BLaER1 treated with 17β-estradiol and CSF1 and Interleukin-3, amounts not matched to agents 10 nM and 100 nM (cell line): Measurements from ENCODE around the gene THEM4.

Source experiments
- H3K27ac ChIP-seq, 11 experiments: shearing (Covaris generic); formaldehyde crosslinking; 2 replicates each; pipeline ENCODE4 v1.8.1; 2022
- H3K27me3 ChIP-seq, 11 experiments: shearing (Covaris generic); formaldehyde crosslinking; 2 replicates each; pipeline ENCODE4 v1.8.1; 2022
- H3K36me3 ChIP-seq, 11 experiments: shearing (Covaris generic); formaldehyde crosslinking; 2 replicates each; pipeline ENCODE4 v1.8.1; 2022
- H3K4me1 ChIP-seq, 10 experiments: shearing (Covaris generic); formaldehyde crosslinking; 2 replicates each; pipeline ENCODE4 v1.8.1; 2022
- H3K4me2 ChIP-seq, 11 experiments: shearing (Covaris generic); formaldehyde crosslinking; 2 replicates each; pipeline ENCODE4 v1.8.1; 2022
- H3K4me3 ChIP-seq, 10 experiments: shearing (Covaris generic); formaldehyde crosslinking; 2 replicates each; pipeline ENCODE4 v1.8.1; 2022
- H3K9ac ChIP-seq, 11 experiments: shearing (Covaris generic); formaldehyde crosslinking; 2 replicates each; pipeline ENCODE4 v1.8.1; 2022
- H3K9me3 ChIP-seq, 11 experiments: shearing (Covaris generic); formaldehyde crosslinking; replicated peaks in 1 of 11; 2 replicates each; pipeline ENCODE4 v1.8.1; 2022
- H4K20me1 ChIP-seq, 11 experiments: shearing (Covaris generic); formaldehyde crosslinking; 2 replicates each; pipeline ENCODE4 v1.8.1; 2022
- Cebpa-rat ChIP-seq, 11 experiments: shearing (Covaris generic); IDR thresholded peaks; 2 replicates each; pipeline ENCODE4 v1.8.1; 2022

Gene THEM4

GRCh38 chr1:151909167-151910149 is at the start of gene THEM4:
Gene THEM4 (minus strand): TSS chr1:151909511. CDS start chr1:151909458, 53 bp downstream.
- no peaks in the 10 kb centered on the region for H4K20me1 ChIP-seq
- H3K4me3 ChIP-seq = no peak within 1 kb of the TSS; a peak in 1 of 20 replicates
- TF ChIP-seq Cebpa-rat (IDR thresholded peaks at IDR 0.05) = no peak
- H3K36me3 ChIP-seq = 0 out of 22 replicates have a peak, but pooled peaks cover 0 to 12% (median 0%) of the 10 kb centered on the region in 11 experiments
- peaks cover 71 to 88% (median 87%) of the 10 kb centered on the region in 11 experiments for H3K9me3 ChIP-seq
- no peak within 1 kb of the TSS for H3K9ac ChIP-seq
- no peak within 1 kb of the TSS for H3K27ac ChIP-seq
- no peak within 1 kb of the TSS for H3K4me2 ChIP-seq
- no peaks in the 10 kb centered on the region for H3K27me3 ChIP-seq
- H3K4me1 ChIP-seq = no peaks in the 10 kb centered on the region

GRCh38 chr1:151958959-151959358 is 49.6 kb upstream of the THEM4 start:
- H3K4me2 ChIP-seq = no peak overlapping the region
- no peaks in the 10 kb centered on the region for H3K4me1 ChIP-seq
- no peak overlapping the region for H3K4me3 ChIP-seq
- no peaks in the 10 kb centered on the region for H3K27me3 ChIP-seq
- H3K9ac ChIP-seq = no peak overlapping the region
- no peak overlapping the region for H3K27ac ChIP-seq
- H3K36me3 ChIP-seq = no peaks in the 10 kb centered on the region
- H4K20me1 ChIP-seq = no peaks in the 10 kb centered on the region
- no peaks in the 10 kb centered on the region for H3K9me3 ChIP-seq
- TF ChIP-seq Cebpa-rat (IDR thresholded peaks at IDR 0.05) = no peak

- no peaks in the 10 kb centered on the region for H3K9me3 ChIP-seq
- 0 out of 20 replicates have a peak, but pooled peaks cover 0 to 9% (median 0%) of the 10 kb centered on the region in 10 experiments for H3K4me1 ChIP-seq
- H3K27me3 ChIP-seq = no peaks in the 10 kb centered on the region
- no peak for TF ChIP-seq Cebpa-rat (IDR thresholded peaks at IDR 0.05)
- H4K20me1 ChIP-seq = no peaks in the 10 kb centered on the region
- H3K36me3 ChIP-seq = no peaks in the 10 kb centered on the region
- H3K27ac ChIP-seq = no peak overlapping the region
- no peak overlapping the region for H3K4me3 ChIP-seq
- no peak overlapping the region for H3K4me2 ChIP-seq
- no peak overlapping the region for H3K9ac ChIP-seq
Observed at GRCh38 chr1:151956957-151957497, 47.7 kb upstream of the THEM4 start.

- H3K27ac ChIP-seq = no peak overlapping the region
- no peaks in the 10 kb centered on the region for H3K27me3 ChIP-seq
- no peaks in the 10 kb centered on the region for H3K9me3 ChIP-seq
- H3K9ac ChIP-seq = no peak overlapping the region
- H3K4me3 ChIP-seq = no peak overlapping the region
- no peaks in the 10 kb centered on the region for H4K20me1 ChIP-seq
- no peak for TF ChIP-seq Cebpa-rat (IDR thresholded peaks at IDR 0.05)
- H3K4me1 ChIP-seq = peaks cover 0 to 11% (median 7%) of the 10 kb centered on the region in 10 experiments; a peak in 9 of 20 replicates
- H3K4me2 ChIP-seq = 0 out of 22 replicates have a peak overlapping the region, but pooled peaks of 1 of the 11 experiments have one; percentile 2
- no peaks in the 10 kb centered on the region for H3K36me3 ChIP-seq
Observed at GRCh38 chr1:151953409-151954094, 44.2 kb upstream of the THEM4 start.

- H3K4me3 ChIP-seq = no peak overlapping the region
- no peaks in the 10 kb centered on the region for H3K27me3 ChIP-seq
- no peaks in the 10 kb centered on the region for H3K36me3 ChIP-seq
- no peaks in the 10 kb centered on the region for H4K20me1 ChIP-seq
- TF ChIP-seq Cebpa-rat (IDR thresholded peaks at IDR 0.05) = no peak
- no peak overlapping the region for H3K27ac ChIP-seq
- no peak overlapping the region for H3K9ac ChIP-seq
- no peaks in the 10 kb centered on the region for H3K9me3 ChIP-seq
- 0 out of 22 replicates have a peak overlapping the region, but pooled peaks of 1 of the 11 experiments have one; percentile 2 for H3K4me2 ChIP-seq
- H3K4me1 ChIP-seq = peaks cover 0 to 11% (median 7%) of the 10 kb centered on the region in 10 experiments; a peak in 9 of 20 replicates
Observed at GRCh38 chr1:151952811-151953210, 43.5 kb upstream of the THEM4 start.

GRCh38 chr1:151949371-151950193 is 40.3 kb upstream of the THEM4 start:
- H3K4me1 ChIP-seq = peaks cover 0 to 37% (median 30%) of the 10 kb centered on the region in 10 experiments; a peak in 17 of 20 replicates

GRCh38 chr1:151948506-151948905 is 39.2 kb upstream of the THEM4 start:
- Histone ChIP-seq H3K9ac (no peak overlapping the region), H3K27ac (peak overlapping the region in 1 of 11 experiments; percentile 22; a peak in 1 of 22 replicates), H3K9me3 (no peaks in the 10 kb centered on the region), H3K27me3 (no peaks in the 10 kb centered on the region), H3K4me3 (no peak overlapping the region), H4K20me1 (no peaks in the 10 kb centered on the region), H3K4me2 (peak overlapping the region in 3 of 11 experiments; percentile 38 to 59 (median 50); a peak in 3 of 22 replicates), H3K36me3 (no peaks in the 10 kb centered on the region), H3K4me1 (peaks cover 0 to 48% (median 33%) of the 10 kb centered on the region in 10 experiments; a peak in 17 of 20 replicates)
- no peak for TF ChIP-seq Cebpa-rat (IDR thresholded peaks at IDR 0.05)

More at GRCh38 chr1:151949371-151950193, 40.3 kb upstream of the THEM4 start:
- Histone ChIP-seq H3K4me3 (no peak overlapping the region), H3K9me3 (no peaks in the 10 kb centered on the region), H3K27me3 (no peaks in the 10 kb centered on the region), H3K9ac (no peak overlapping the region), H3K4me2 (peak overlapping the region in 5 of 11 experiments; percentile 22 to 59 (median 38); a peak in 9 of 22 replicates), H3K27ac (peak overlapping the region in 3 of 11 experiments; percentile 11 to 38 (median 22); a peak in 3 of 22 replicates), H3K36me3 (no peaks in the 10 kb centered on the region), H4K20me1 (no peaks in the 10 kb centered on the region)
- no peak for TF ChIP-seq Cebpa-rat (IDR thresholded peaks at IDR 0.05)

- Histone ChIP-seq H3K36me3 (no peaks in the 10 kb centered on the region), H3K27me3 (no peaks in the 10 kb centered on the region), H3K9me3 (no peaks in the 10 kb centered on the region), H3K4me2 (peak overlapping the region in 5 of 11 experiments; percentile 69 to 81 (median 76); a peak in 10 of 22 replicates), H3K27ac (peak overlapping the region in 6 of 11 experiments; percentile 73 to 97 (median 84); a peak in 12 of 22 replicates), H3K4me3 (no peak overlapping the region), H3K4me1 (peaks cover 0 to 61% (median 32%) of the 10 kb centered on the region in 10 experiments; a peak in 17 of 20 replicates), H4K20me1 (no peaks in the 10 kb centered on the region), H3K9ac (no peak overlapping the region)
- TF ChIP-seq Cebpa-rat (IDR thresholded peaks at IDR 0.05) = no peak
Observed at GRCh38 chr1:151947140-151947539, 37.8 kb upstream of the THEM4 start.
